Ovary (tissue), 9 donors: ENCODE results near the gene GBF1. TPM values are rescaled to one million over a fixed set of nuclear protein-coding genes. Genes with fewer than 3 reads are reported as not detected.
"Not testable (repeated sequence)": the region's sequence is repeated elsewhere in the genome, so short reads cannot be mapped to it uniquely, and the experiment has no call there.

Experiments used
- DNase-seq, 5 donors: peaks; one replicate each; pipeline ENCODE4 v3.0.0-alpha.2; 2019 to 2020
- H3K27ac ChIP-seq, 2 donors: fragments of 200-600 bp; one replicate each; pipeline versions ENCODE4 v1.5.1 to v1.8.0; 2019 to 2022
- H3K27me3 ChIP-seq: fragments of 200-600 bp; one replicate; pipeline ENCODE4 v1.8.0; 2022
- H3K36me3 ChIP-seq: fragments of 200-600 bp; sonication (generic); one replicate; pipeline ENCODE4 v1.5.1; 2019
- H3K4me1 ChIP-seq: one replicate; pipeline ENCODE4 v1.8.1; 2013; ENCODE audit warnings: mild to moderate bottlenecking, moderate library complexity; ENCODE audit not compliant: insufficient read depth
- H3K4me3 ChIP-seq: fragments of 200-600 bp; sonication (generic); one replicate; pipeline ENCODE4 v1.5.1; 2017
- H3K9me3 ChIP-seq, 2 donors: fragments of 200-600 bp in 1 of 2; sonication (generic) in 1 of 2; one replicate each; pipeline versions ENCODE4 v1.5.1 to v1.8.1; 2013 to 2019; ENCODE audit warnings: mild to moderate bottlenecking in 1 of 2, moderate library complexity in 1 of 2
- EP300 ChIP-seq: sonication (generic); formaldehyde crosslinking; IDR thresholded peaks from one replicate; pipeline ENCODE4 v1.6.1; 2017; ENCODE audit warnings: antibody characterized with exemption
- POLR2A ChIP-seq: fragments of 450-650 bp; IDR thresholded peaks from one replicate; pipeline ENCODE4 v1.6.1; 2017; ENCODE audit warnings: antibody characterized with exemption, mild to moderate bottlenecking, moderate library complexity
- WGBS, 3 donors: extraction: QIAGEN DNeasy Blood & Tissue Kit in 1 of 3; methylation state at CpG; one replicate each; pipeline versions ENCODE4 v1.1.5 to v1.1.7; 2013 to 2017; 5-methylcytosine and 5-hydroxymethylcytosine counted together
- intact Hi-C, 4 donors: fragments of 100-400 bp; cut with DNase I; formaldehyde crosslinking; loops; one replicate each; pipeline versions ENCODE4 v1.11.0 to v1.15.1; 2022 to 2023
- polyA plus RNA-seq, 2 donors: library from polyadenylated mRNA; stranded (reverse); fragments of 200-250 nt in 1 of 2; fragments of 350-450 nt in 1 of 2; fragmentation: Illumina TruSeq in 1 of 2; extraction: RNeasy Lipid Tissue Mini Kit (QIAGEN cat#74804) in 1 of 2; gene quantifications; one replicate each; pipeline ENCODE4 v1.2.3, GENCODE V29; 2013 to 2014
- total RNA-seq, 7 donors: library from RNA; depleted of rRNA in 2 of 7; stranded (reverse); fragments of >200 nt in 2 of 7; fragmentation: NEBNext Ultra II Directional in 3 of 7; extraction: Animal tissue kit (Norgen Biotek cat#: 25700) in 3 of 7; gene quantifications; one replicate each; pipeline versions ENCODE4 v1.1.0 to v1.2.4, GENCODE V29; 2016 to 2023
- TF ChIP-seq, protein P1 (sequence below), 3 donors: fragments of 450-650 bp in 2 of 3; fragments of 200-600 bp in 1 of 3; IDR thresholded peaks; one replicate each; pipeline versions ENCODE4 v1.5.1 to v1.8.0; 2016 to 2022; ENCODE audit warnings: antibody characterized with exemption in 3 of 3, mild to moderate bottlenecking in 1 of 3
- donor health status: DM: no; HTN: no; CAD: no; lungs with moderate emphysema.
- donor health status: DM: no; HTN: no; CAD: no.
- donor health status: Bipolar disorder and iron deficiency.
- donor health status: DM: yes; HTN: yes; CAD: no.
- donor health status: DM: no; HTN: no; CAD: no.
- donor health status: DM: yes; HTN: yes; CAD: no.

Gene GBF1
- total and polyA plus RNA-seq, 9 donors = 13.2 to 43.2 (median 34.4) TPM

DNA sequence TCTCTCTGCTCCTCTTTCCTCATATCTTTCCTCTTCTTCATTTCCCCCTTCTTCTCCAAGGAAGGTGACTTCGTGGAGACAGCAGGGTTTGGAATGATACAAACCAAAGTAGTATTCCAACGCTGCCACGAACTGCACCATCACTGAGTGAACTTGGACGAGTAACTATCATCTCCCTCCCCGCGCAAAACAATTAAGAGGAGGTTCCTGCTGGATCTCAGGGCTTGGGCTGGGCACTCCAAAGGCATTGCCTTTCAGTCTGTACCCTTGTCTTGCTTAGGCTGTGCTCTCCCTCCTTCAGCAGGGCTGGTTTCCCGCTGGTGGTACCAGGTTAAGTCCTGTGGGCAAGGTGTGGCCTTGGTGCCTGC, 3.2 kb upstream of the GBF1 start:
- 12 to 17% (median 14%) methylated on average over 7 of the region's 7 CpGs for WGBS, 3 donors
- Histone ChIP-seq H3K27me3 (no peaks in the 10 kb centered on the region), H3K4me1 (peaks cover 14% of the 10 kb centered on the region), H3K9me3 (no peaks in the 10 kb centered on the region), H3K36me3 (no peaks in the 10 kb centered on the region), H3K4me3 (peak overlapping the region; percentile 41), H3K27ac (no peak overlapping the region)
- TF ChIP-seq EP300 (no peak), POLR2A (no peak)
- TF ChIP-seq, protein P1, sequence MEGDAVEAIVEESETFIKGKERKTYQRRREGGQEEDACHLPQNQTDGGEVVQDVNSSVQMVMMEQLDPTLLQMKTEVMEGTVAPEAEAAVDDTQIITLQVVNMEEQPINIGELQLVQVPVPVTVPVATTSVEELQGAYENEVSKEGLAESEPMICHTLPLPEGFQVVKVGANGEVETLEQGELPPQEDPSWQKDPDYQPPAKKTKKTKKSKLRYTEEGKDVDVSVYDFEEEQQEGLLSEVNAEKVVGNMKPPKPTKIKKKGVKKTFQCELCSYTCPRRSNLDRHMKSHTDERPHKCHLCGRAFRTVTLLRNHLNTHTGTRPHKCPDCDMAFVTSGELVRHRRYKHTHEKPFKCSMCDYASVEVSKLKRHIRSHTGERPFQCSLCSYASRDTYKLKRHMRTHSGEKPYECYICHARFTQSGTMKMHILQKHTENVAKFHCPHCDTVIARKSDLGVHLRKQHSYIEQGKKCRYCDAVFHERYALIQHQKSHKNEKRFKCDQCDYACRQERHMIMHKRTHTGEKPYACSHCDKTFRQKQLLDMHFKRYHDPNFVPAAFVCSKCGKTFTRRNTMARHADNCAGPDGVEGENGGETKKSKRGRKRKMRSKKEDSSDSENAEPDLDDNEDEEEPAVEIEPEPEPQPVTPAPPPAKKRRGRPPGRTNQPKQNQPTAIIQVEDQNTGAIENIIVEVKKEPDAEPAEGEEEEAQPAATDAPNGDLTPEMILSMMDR (IDR thresholded peaks at IDR 0.05) = no peak
- intact Hi-C loops = no loop called here
- no peak for DNase-seq

DNA sequence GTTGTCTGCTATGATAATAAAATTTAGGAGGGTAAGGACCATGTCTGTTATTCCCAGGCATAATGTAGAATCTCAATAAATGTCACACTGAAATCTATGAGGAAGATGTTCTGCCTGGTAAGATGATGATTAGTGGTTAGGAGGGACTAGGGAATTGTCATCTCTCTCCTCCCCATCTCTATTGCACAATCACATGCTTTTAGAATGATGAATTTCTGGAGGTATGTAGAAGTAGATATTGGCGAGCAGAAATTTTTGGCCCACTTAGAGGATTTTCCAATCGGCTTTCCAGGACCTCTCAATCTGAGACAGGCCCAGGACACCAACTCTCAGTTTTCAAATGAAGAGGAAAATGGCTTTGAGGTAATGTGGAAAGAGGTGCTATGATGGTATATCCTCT, 2.0 kb upstream of the GBF1 start:
- Histone ChIP-seq H3K4me1 (peaks cover 14% of the 10 kb centered on the region), H3K36me3 (no peaks in the 10 kb centered on the region), H3K9me3 (no peaks in the 10 kb centered on the region), H3K27ac (no peak overlapping the region), H3K4me3 (no peak overlapping the region), H3K27me3 (no peaks in the 10 kb centered on the region)
- 47 to 75% (median 51%) methylated on average over 2 of the region's 2 CpGs for WGBS, 3 donors
- no peak for DNase-seq
- TF ChIP-seq POLR2A = no peak
- TF ChIP-seq EP300 = no peak
- TF ChIP-seq, protein P1 (IDR thresholded peaks at IDR 0.05) = no peak
- intact Hi-C loops = no loop called here

DNA sequence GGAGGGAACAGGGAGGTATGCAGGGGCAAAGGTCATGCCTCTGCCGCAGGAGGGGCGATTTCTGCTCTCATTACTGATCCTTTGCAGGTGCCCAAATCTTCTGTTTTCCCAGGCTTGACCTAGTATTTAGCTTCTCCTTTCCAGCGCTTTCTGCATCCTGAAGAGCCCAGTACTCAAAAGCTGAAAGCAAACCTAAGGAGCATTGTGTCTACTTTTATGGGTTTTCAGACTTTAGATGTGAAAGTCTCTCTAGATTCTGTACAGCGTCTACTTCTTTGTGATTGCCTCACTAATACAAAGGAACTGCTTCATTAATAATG, 560 bp downstream of the GBF1 start:
- peak overlapping the region; percentile 90 for H3K4me3 ChIP-seq
- H3K27ac ChIP-seq = peak overlapping the region; percentile 8 to 65
- no peaks in the 10 kb centered on the region for H3K36me3 ChIP-seq
- no peaks in the 10 kb centered on the region for H3K9me3 ChIP-seq
- TF ChIP-seq POLR2A (no peak), EP300 (no peak)
- TF ChIP-seq, protein P1 (IDR thresholded peaks at IDR 0.05) = no peak
- intact Hi-C loops = no loop called here
- H3K27me3 ChIP-seq = no peaks in the 10 kb centered on the region
- H3K4me1 ChIP-seq = peaks cover 13% of the 10 kb centered on the region
- DNase-seq = no peak
- 0 to 1% (median 0%) methylated on average over 4 of the region's 4 CpGs for WGBS, 3 donors

DNA sequence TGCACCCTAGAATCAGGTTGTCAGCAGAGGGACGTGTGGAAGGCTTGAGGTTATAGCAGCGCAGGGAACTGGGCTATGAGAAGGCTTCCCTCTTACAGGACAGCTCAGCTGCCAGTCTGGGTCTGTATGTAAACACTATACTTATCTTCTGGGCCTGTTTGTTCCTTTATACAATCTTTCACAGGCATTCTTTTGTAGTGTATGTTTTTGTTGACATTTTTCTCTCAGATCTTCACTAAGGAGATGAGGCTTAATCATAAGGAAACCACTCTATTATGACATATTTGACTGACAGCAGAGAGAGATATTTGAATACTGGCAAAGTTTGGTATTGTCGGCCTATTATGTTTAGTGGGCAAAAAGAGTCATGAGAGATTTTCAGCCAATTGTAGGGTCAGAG, 929 bp downstream of the GBF1 start:
- Histone ChIP-seq H3K27ac (no peak overlapping the region), H3K27me3 (no peaks in the 10 kb centered on the region), H3K4me3 (peak overlapping the region; percentile 90), H3K4me1 (peaks cover 11% of the 10 kb centered on the region), H3K36me3 (no peaks in the 10 kb centered on the region), H3K9me3 (no peaks in the 10 kb centered on the region)
- intact Hi-C loops = no loop called here
- 7 to 9% (median 9%) methylated on average over 3 of the region's 3 CpGs for WGBS, 3 donors
- DNase-seq = no peak
- TF ChIP-seq, protein P1 (IDR thresholded peaks at IDR 0.05) = no peak
- TF ChIP-seq EP300 (no peak), POLR2A (no peak)

DNA sequence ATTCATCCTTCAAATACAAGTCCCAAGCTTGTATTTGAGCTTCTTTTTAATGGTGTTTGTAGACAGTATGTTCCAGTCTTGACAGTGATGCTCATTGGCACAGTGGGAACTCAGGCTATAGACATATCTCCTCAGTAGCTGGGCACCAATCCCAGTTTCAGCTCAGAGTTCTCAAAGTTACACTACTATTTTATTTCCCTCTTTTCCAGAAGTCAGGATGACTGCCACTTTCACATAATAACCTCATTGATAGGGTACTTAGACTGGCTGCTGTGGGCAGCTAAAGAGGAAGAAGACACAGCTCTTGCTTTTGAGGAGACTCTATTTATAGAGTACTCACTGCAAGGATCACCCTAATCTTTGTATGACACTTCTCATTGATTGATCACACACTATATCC, 2.4 kb downstream of the GBF1 start:
- intact Hi-C loops = no loop called here
- peaks cover 6% of the 10 kb centered on the region for H3K4me1 ChIP-seq
- TF ChIP-seq POLR2A = no peak
- TF ChIP-seq EP300 = no peak
- TF ChIP-seq, protein P1 (IDR thresholded peaks at IDR 0.05) = no peak
- no peaks in the 10 kb centered on the region for H3K27me3 ChIP-seq
- no peak for DNase-seq
- no peak overlapping the region for H3K4me3 ChIP-seq
- H3K9me3 ChIP-seq = no peaks in the 10 kb centered on the region
- H3K27ac ChIP-seq = no peak overlapping the region
- H3K36me3 ChIP-seq = no peaks in the 10 kb centered on the region

DNA sequence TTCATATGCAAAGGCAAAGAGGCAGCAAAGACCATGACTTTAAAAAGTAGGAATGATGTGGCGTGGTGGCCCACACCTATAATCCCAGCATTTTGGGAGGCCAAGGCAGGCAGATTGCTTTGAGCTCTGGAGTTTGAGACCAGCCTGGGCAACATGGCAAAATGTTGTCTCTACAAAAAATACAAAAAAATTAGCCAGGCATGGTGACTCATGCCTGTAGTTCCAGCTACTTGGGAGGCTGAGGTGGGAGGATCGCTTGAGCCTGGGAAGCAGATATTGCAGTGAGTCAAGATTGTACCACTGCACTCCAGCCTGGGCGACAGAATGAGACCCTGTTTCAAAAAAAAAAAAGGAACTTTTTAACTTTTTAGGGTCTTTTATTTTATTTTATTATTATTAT, 7.2 kb downstream of the GBF1 start:
- H3K36me3 ChIP-seq, DNase-seq, H3K4me3 ChIP-seq, intact Hi-C loops, H3K27ac ChIP-seq, H3K9me3 ChIP-seq, H3K27me3 ChIP-seq, H3K4me1 ChIP-seq: not testable (repeated sequence)
- 76 to 82% (median 76%) methylated on average over 3 of the region's 3 CpGs for WGBS, 3 donors
